Central memory CD8-positive, alpha-beta T cell (primary cell): Measurements from ENCODE around the gene ILF3.

ENCODE experiments used
- ATAC-seq: fragments of 150-1000 bp; cut with Tn5 transposase; replicated peaks from 2 replicates; pipeline ENCODE4 v1.10.0; 2022; ENCODE audit warnings: mild to moderate bottlenecking, moderate FRiP score, moderate number of reproducible peaks; ENCODE audit not compliant: poor library complexity, severe bottlenecking; ENCODE audit errors: extremely low read depth
- DNase-seq, 2 donors: peaks; one replicate each; pipeline ENCODE4 v3.0.0; 2021; ENCODE audit warnings: low spot score in 2 of 2
- H3K27ac Mint-ChIP-seq: one replicate; pipeline ENCODE4 v1.8.0; 2022; ENCODE audit warnings: low read depth, mild to moderate bottlenecking, moderate library complexity, mixed read lengths
- H3K27me3 Mint-ChIP-seq: one replicate; pipeline ENCODE4 v1.8.0; 2022; ENCODE audit warnings: mixed read lengths
- H3K36me3 Mint-ChIP-seq: one replicate; pipeline ENCODE4 v1.8.0; 2022; ENCODE audit warnings: mild to moderate bottlenecking, moderate library complexity, mixed read lengths; ENCODE audit not compliant: insufficient read depth
- H3K4me1 Mint-ChIP-seq: one replicate; pipeline ENCODE4 v1.8.0; 2022; ENCODE audit warnings: mixed read lengths
- H3K4me3 Mint-ChIP-seq: one replicate; pipeline ENCODE4 v1.8.0; 2022; ENCODE audit warnings: mild to moderate bottlenecking, moderate library complexity, mixed read lengths
- H3K9me3 Mint-ChIP-seq: one replicate; pipeline ENCODE4 v1.8.0; 2022; ENCODE audit warnings: mixed read lengths

The ILF3 gene

GRCh38 chr19:10736916-10737551 lies 82.9 kb downstream of the ILF3 start:
- Mint-ChIP-seq H3K27ac (peak overlapping the region; percentile 75), H3K36me3 (peaks cover 21% of the 10 kb centered on the region), H3K4me1 (peaks cover 42% of the 10 kb centered on the region), H3K4me3 (no peak overlapping the region), H3K27me3 (no peaks in the 10 kb centered on the region), H3K9me3 (no peaks in the 10 kb centered on the region)
- ATAC-seq: no peak
- DNase-seq: no peak

GRCh38 chr19:10737722-10738121 lies 83.6 kb downstream of the ILF3 start:
- H3K27me3 Mint-ChIP-seq: no peaks in the 10 kb centered on the region
- H3K4me3 Mint-ChIP-seq: no peak overlapping the region
- H3K4me1 Mint-ChIP-seq: peaks cover 49% of the 10 kb centered on the region
- H3K36me3 Mint-ChIP-seq: peaks cover 22% of the 10 kb centered on the region
- DNase-seq (no peak), ATAC-seq (no peak)
- no peaks in the 10 kb centered on the region for H3K9me3 Mint-ChIP-seq
- H3K27ac Mint-ChIP-seq: peak overlapping the region; percentile 75

- Mint-ChIP-seq H3K36me3 (peaks cover 23% of the 10 kb centered on the region), H3K9me3 (no peaks in the 10 kb centered on the region), H3K27ac (peak overlapping the region; percentile 87), H3K4me1 (peaks cover 62% of the 10 kb centered on the region), H3K27me3 (no peaks in the 10 kb centered on the region), H3K4me3 (no peak overlapping the region)
- ATAC-seq: no peak
- no peak for DNase-seq
Observed at GRCh38 chr19:10740798-10741197, 86.7 kb downstream of the ILF3 start.
